GM12801 (cell line): Measurements from ENCODE around the gene RASA3.

Experiments
- CTCF ChIP-seq: IDR thresholded peaks from one replicate; pipeline ENCODE4 v1.5.1; 2011; ENCODE audit warnings: control low read depth; ENCODE audit not compliant: insufficient read length; ENCODE audit errors: extremely low read depth

The RASA3 gene

GRCh38 chr13:114059428-114059827 lies 73.0 kb downstream of the RASA3 start:
- TF ChIP-seq CTCF, result no peak

GRCh38 chr13:114058051-114058867 lies 74.2 kb downstream of the RASA3 start:
- TF ChIP-seq CTCF, result no peak

GRCh38 chr13:114057166-114058050 lies 75.0 kb downstream of the RASA3 start:
- TF ChIP-seq CTCF, result no peak

- no peak for TF ChIP-seq CTCF
Observed at GRCh38 chr13:114056205-114057013, 76.0 kb downstream of the RASA3 start.

GRCh38 chr13:114055766-114056165 lies 76.7 kb downstream of the RASA3 start:
- no peak for TF ChIP-seq CTCF

- TF ChIP-seq CTCF, result no peak
Observed at GRCh38 chr13:114054830-114055439, 77.5 kb downstream of the RASA3 start.
